ENCODE results near the gene SMC6. TPM values are rescaled to one million over a fixed set of nuclear protein-coding genes. Genes with fewer than 3 reads are reported as not detected.

The SMC6 gene
- total RNA-seq, 1 experiment from 2014 or later, result 46.7 TPM

GRCh38 chr2:17637131-17637906 lies 116.3 kb downstream of the SMC6 start:
- no peak overlapping the region for H3K4me3 Mint-ChIP-seq
- ATAC-seq (peak; percentile 57), DNase-seq (ENCODE audit: low spot score) (no peak)
- no peak for TF ChIP-seq PRDM15 (CRISPR knock-in tag; IDR thresholded peaks at IDR 0.05)
- no peak for TF ChIP-seq SMAD4 (CRISPR knock-in tag; IDR thresholded peaks at IDR 0.05)
- TF ChIP-seq CREM (CRISPR knock-in tag; IDR thresholded peaks at IDR 0.05), result no peak
- no peak for TF ChIP-seq ZMAT4 (CRISPR knock-in tag; IDR thresholded peaks at IDR 0.05)
- TF ChIP-seq SOX15 (CRISPR knock-in tag; IDR thresholded peaks at IDR 0.05), result no peak
- no peak for TF ChIP-seq CDX4 (CRISPR knock-in tag; IDR thresholded peaks at IDR 0.05; ENCODE audit: borderline replicate concordance)
- no peak for TF ChIP-seq ZNF317 (CRISPR knock-in tag; IDR thresholded peaks at IDR 0.05; ENCODE audit: borderline replicate concordance, low read depth)
- no peak for TF ChIP-seq GABPB1 (CRISPR knock-in tag; IDR thresholded peaks at IDR 0.05)
- TF ChIP-seq ZNF263 (CRISPR knock-in tag; IDR thresholded peaks at IDR 0.05; ENCODE audit: low read depth), result no peak
- TF ChIP-seq JUN (CRISPR knock-in tag; IDR thresholded peaks at IDR 0.05), result no peak
- peaks cover 49% of the 10 kb centered on the region for H3K4me1 Mint-ChIP-seq
- H3K27ac Mint-ChIP-seq, result peak overlapping the region; percentile 61
- H3K36me3 Mint-ChIP-seq, result peaks cover 21% of the 10 kb centered on the region
- ChIA-PET POLR2A (interaction anchor here (1.2 kb wide), 1 partner anchor 8 kb away, joined by 3 read pairs; no protein-coding TSS in a partner anchor), CTCF (interaction anchor here (0.9 to 3.8 kb wide), 4 partner anchors 8 to 750 kb away, joined by 3 to 26 read pairs (median 4); no protein-coding TSS in a partner anchor)
- no peaks in the 10 kb centered on the region for H3K27me3 Mint-ChIP-seq (ENCODE audit: low read depth)
- H3K9me3 Mint-ChIP-seq, result peaks cover 9% of the 10 kb centered on the region

- peaks cover 6% of the 10 kb centered on the region for H3K9me3 Mint-ChIP-seq
- ChIA-PET CTCF (interaction anchor here (1.0 to 3.8 kb wide), 2 partner anchors 9 to 165 kb away, joined by 4 to 26 read pairs; no protein-coding TSS in a partner anchor), POLR2A (interaction anchor here (1.1 to 1.2 kb wide), 2 partner anchors 7 to 10 kb away, joined by 3 read pairs; no protein-coding TSS in a partner anchor)
- peaks cover 26% of the 10 kb centered on the region for H3K36me3 Mint-ChIP-seq
- H3K4me3 Mint-ChIP-seq, result no peak overlapping the region
- TF ChIP-seq ETV6 (CRISPR knock-in tag; IDR thresholded peaks at IDR 0.05), result no peak
- no peak for TF ChIP-seq SMAD4 (CRISPR knock-in tag; IDR thresholded peaks at IDR 0.05)
- TF ChIP-seq EMX1 (CRISPR knock-in tag; IDR thresholded peaks at IDR 0.05), result no peak
- TF ChIP-seq PRDM15 (CRISPR knock-in tag; IDR thresholded peaks at IDR 0.05), result no peak
- no peak for TF ChIP-seq JUN (CRISPR knock-in tag; IDR thresholded peaks at IDR 0.05)
- TF ChIP-seq CDX4 (CRISPR knock-in tag; IDR thresholded peaks at IDR 0.05; ENCODE audit: borderline replicate concordance), result no peak
- TF ChIP-seq OVOL2 (CRISPR knock-in tag; IDR thresholded peaks at IDR 0.05; ENCODE audit: borderline replicate concordance), result no peak
- no peak for TF ChIP-seq NFE2L1 (CRISPR knock-in tag; IDR thresholded peaks at IDR 0.05)
- DNase-seq (ENCODE audit: low spot score) (no peak), ATAC-seq (no peak)
- H3K4me1 Mint-ChIP-seq, result peaks cover 54% of the 10 kb centered on the region
- no peaks in the 10 kb centered on the region for H3K27me3 Mint-ChIP-seq (ENCODE audit: low read depth)
- no peak overlapping the region for H3K27ac Mint-ChIP-seq
Observed at GRCh38 chr2:17636257-17636656, 117.4 kb downstream of the SMC6 start.
